Prostate gland (tissue), 2 donors: ENCODE measurements around the gene RGS11. TPM values are rescaled to one million over a fixed set of nuclear protein-coding genes. Genes with fewer than 3 reads are reported as not detected.

Experiments used
- DNase-seq: peaks from one replicate; pipeline ENCODE4 v3.0.0-alpha.2; 2019; ENCODE audit warnings: low spot score
- H3K27ac ChIP-seq, 2 donors: fragments of 200-600 bp; sonication (generic); 2 replicates each; pipeline ENCODE4 v1.5.1; 2017 to 2019
- H3K27me3 ChIP-seq: fragments of 200-600 bp; sonication (generic); replicated peaks from 2 replicates; pipeline ENCODE4 v1.5.1; 2019; ENCODE audit not compliant: insufficient read depth
- H3K36me3 ChIP-seq, 2 donors: fragments of 200-600 bp; sonication (generic); 1 replicate in 1 of 2; 2 replicates in 1 of 2; pipeline versions ENCODE4 v1.5.1 to v1.8.1; 2017 to 2019
- H3K4me1 ChIP-seq: fragments of 200-600 bp; sonication (generic); replicated peaks from 2 replicates; pipeline ENCODE4 v1.5.1; 2019
- H3K4me3 ChIP-seq, 2 donors: fragments of 200-600 bp; sonication (generic); 2 replicates each; pipeline ENCODE4 v1.5.1; 2017 to 2019
- H3K9me3 ChIP-seq: fragments of 200-600 bp; sonication (generic); 2 replicates; pipeline ENCODE4 v1.5.1; 2017
- POLR2A ChIP-seq: fragments of 450-650 bp; IDR thresholded peaks from one replicate; pipeline ENCODE4 v1.6.1; 2016; ENCODE audit warnings: antibody characterized with exemption, mild to moderate bottlenecking
- POLR2AphosphoS5 ChIP-seq: sonication (generic); formaldehyde crosslinking; IDR thresholded peaks from one replicate; pipeline ENCODE4 v1.6.1; 2017; ENCODE audit warnings: antibody characterized with exemption
- WGBS: methylation state at CpG from one replicate; pipeline ENCODE4 v1.1.5; 2018; 5-methylcytosine and 5-hydroxymethylcytosine counted together
- intact Hi-C: fragments of 100-400 bp; cut with DNase I; formaldehyde crosslinking; loops from one replicate; pipeline ENCODE4 v1.14.2; 2022
- total RNA-seq, 2 donors: library from RNA; depleted of rRNA; stranded (reverse); fragments of >200 nt; gene quantifications; one replicate each; pipeline ENCODE4 v1.1.0, GENCODE V29; 2016
- TF ChIP-seq, protein P1 (sequence below), 4 experiments: fragments of 200-600 bp in 2 of 4; fragments of 450-650 bp in 2 of 4; sonication (generic) in 2 of 4; IDR thresholded peaks; 1 replicate in 3 of 4; 2 replicates in 1 of 4; pipeline ENCODE4 v1.5.1; 2016 to 2019; ENCODE audit warnings: antibody characterized with exemption in 4 of 4, mild to moderate bottlenecking in 2 of 4, moderate library complexity in 2 of 4

RGS11 gene
- total RNA-seq, 2 donors from 2014 or later: 2.3 to 5.9 TPM

- H3K27me3 ChIP-seq: no peaks in the 10 kb centered on the region
Observed at GRCh38 chr16:321532-321931, 45.8 kb upstream of the RGS11 start.

DNA sequence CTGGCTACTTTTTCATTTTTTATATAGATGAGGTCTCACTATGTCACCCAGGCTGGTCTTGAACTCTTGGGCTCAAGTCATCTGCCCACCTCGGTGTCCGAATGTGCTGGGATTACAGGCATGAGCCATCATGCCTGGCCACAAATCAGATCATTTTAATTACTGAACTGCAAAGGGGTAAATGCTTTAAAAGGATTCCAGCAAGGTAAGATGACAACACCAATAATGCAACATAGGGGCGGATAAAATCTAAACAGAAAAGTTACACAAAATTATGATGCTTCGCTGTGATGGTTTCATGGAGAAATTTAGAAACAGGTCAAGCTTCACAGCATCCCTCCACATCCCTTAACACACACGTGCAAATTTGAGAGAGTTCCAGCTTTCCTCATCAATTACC is 44.5 kb upstream of the RGS11 start:
- WGBS: 87% methylated on average over 5 of the region's 5 CpGs
- Histone ChIP-seq H3K27me3 (no peaks in the 10 kb centered on the region), H3K27ac (no peak overlapping the region), H3K4me3 (no peak overlapping the region), H3K36me3 (no peaks in the 10 kb centered on the region), H3K4me1 (no peaks in the 10 kb centered on the region), H3K9me3 (no peaks in the 10 kb centered on the region)
- TF ChIP-seq, protein P1, sequence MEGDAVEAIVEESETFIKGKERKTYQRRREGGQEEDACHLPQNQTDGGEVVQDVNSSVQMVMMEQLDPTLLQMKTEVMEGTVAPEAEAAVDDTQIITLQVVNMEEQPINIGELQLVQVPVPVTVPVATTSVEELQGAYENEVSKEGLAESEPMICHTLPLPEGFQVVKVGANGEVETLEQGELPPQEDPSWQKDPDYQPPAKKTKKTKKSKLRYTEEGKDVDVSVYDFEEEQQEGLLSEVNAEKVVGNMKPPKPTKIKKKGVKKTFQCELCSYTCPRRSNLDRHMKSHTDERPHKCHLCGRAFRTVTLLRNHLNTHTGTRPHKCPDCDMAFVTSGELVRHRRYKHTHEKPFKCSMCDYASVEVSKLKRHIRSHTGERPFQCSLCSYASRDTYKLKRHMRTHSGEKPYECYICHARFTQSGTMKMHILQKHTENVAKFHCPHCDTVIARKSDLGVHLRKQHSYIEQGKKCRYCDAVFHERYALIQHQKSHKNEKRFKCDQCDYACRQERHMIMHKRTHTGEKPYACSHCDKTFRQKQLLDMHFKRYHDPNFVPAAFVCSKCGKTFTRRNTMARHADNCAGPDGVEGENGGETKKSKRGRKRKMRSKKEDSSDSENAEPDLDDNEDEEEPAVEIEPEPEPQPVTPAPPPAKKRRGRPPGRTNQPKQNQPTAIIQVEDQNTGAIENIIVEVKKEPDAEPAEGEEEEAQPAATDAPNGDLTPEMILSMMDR (IDR thresholded peaks at IDR 0.05): no peak
- TF ChIP-seq POLR2AphosphoS5 (no peak), POLR2A (no peak)
- DNase-seq: no peak
- intact Hi-C loops: no loop called here

More at GRCh38 chr16:321532-321931, 45.8 kb upstream of the RGS11 start:
- no peaks in the 10 kb centered on the region for H3K9me3 ChIP-seq
- no peak for DNase-seq
- H3K4me3 ChIP-seq: no peak overlapping the region
- no peak overlapping the region for H3K27ac ChIP-seq
- no peaks in the 10 kb centered on the region for H3K36me3 ChIP-seq
- no peak for TF ChIP-seq POLR2A
- TF ChIP-seq, protein P1 (IDR thresholded peaks at IDR 0.05): no peak
- no peak for TF ChIP-seq POLR2AphosphoS5
- no peaks in the 10 kb centered on the region for H3K4me1 ChIP-seq
- WGBS: 76% methylated on average over 9 of the region's 9 CpGs
- intact Hi-C loops: no loop called here

- H3K36me3 ChIP-seq: no peaks in the 10 kb centered on the region
- no peak overlapping the region for H3K27ac ChIP-seq
- intact Hi-C loops: no loop called here
- no peak overlapping the region for H3K4me3 ChIP-seq
- WGBS: 88% methylated on average over 22 of the region's 22 CpGs
- H3K4me1 ChIP-seq: no peaks in the 10 kb centered on the region
- H3K9me3 ChIP-seq: no peaks in the 10 kb centered on the region
- no peak for DNase-seq
- TF ChIP-seq, protein P1 (IDR thresholded peaks at IDR 0.05): no peak
- no peak for TF ChIP-seq POLR2A
- no peak for TF ChIP-seq POLR2AphosphoS5
- H3K27me3 ChIP-seq: no peaks in the 10 kb centered on the region
Observed at GRCh38 chr16:318628-319027, 42.9 kb upstream of the RGS11 start.

GRCh38 chr16:317583-317982 is 41.8 kb upstream of the RGS11 start:
- 86% methylated on average over 5 of the region's 5 CpGs for WGBS
- Histone ChIP-seq H3K27ac (no peak overlapping the region), H3K4me3 (no peak overlapping the region), H3K27me3 (no peaks in the 10 kb centered on the region), H3K4me1 (no peaks in the 10 kb centered on the region), H3K36me3 (no peaks in the 10 kb centered on the region), H3K9me3 (no peaks in the 10 kb centered on the region)
- intact Hi-C loops: no loop called here
- no peak for DNase-seq
- TF ChIP-seq, protein P1 (IDR thresholded peaks at IDR 0.05): no peak
- TF ChIP-seq POLR2AphosphoS5: no peak
- TF ChIP-seq POLR2A: no peak

DNA sequence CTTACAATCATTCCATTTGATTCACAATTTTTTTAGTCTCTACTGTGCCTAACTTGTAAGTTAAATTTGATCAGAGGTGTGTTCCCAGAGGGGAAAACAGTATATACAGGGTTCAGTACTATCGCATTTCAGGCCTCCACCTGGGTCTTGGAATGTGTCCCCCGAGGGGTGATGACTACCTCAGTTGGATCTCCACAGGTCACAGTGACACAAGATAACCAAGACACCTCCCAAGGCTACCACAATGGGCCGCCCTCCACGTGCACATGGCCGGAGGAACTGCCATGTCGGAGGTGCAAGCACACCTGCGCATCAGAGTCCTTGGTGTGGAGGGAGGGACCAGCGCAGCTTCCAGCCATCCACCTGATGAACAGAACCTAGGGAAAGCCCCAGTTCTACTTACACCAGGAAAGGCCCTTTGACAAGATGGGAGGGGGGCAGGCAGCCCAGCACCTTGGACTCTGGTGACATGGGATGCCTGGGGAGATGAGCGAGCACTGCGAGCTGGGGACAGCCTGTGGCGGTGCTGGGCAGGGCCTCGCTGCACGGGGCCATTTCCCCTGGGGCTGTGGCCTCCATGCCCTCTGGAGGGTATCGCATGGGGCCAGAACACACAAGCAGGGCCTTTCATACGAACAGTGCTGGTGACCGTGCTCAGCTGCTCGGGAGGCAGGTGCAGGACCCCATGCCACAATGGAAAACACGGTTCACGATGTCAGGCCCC is 41.2 kb upstream of the RGS11 start:
- no peak for DNase-seq
- H3K9me3 ChIP-seq: no peaks in the 10 kb centered on the region
- H3K4me1 ChIP-seq: no peaks in the 10 kb centered on the region
- H3K27me3 ChIP-seq: no peaks in the 10 kb centered on the region
- 95% methylated on average over 19 of the region's 19 CpGs for WGBS
- H3K27ac ChIP-seq: no peak overlapping the region
- intact Hi-C loops: no loop called here
- TF ChIP-seq POLR2A (no peak), POLR2AphosphoS5 (no peak)
- TF ChIP-seq, protein P1 (IDR thresholded peaks at IDR 0.05): no peak
- no peaks in the 10 kb centered on the region for H3K36me3 ChIP-seq
- no peak overlapping the region for H3K4me3 ChIP-seq
